Testis (tissue), 2 donors: ENCODE measurements around the gene ANO2.

Source experiments
- POLR2A ChIP-seq: fragments of 450-650 bp; IDR thresholded peaks from one replicate; pipeline ENCODE4 v1.6.1; 2017; ENCODE audit warnings: antibody characterized with exemption, mild to moderate bottlenecking, moderate library complexity
- TF ChIP-seq, protein P1 (sequence below), 3 experiments: fragments of 450-650 bp in 2 of 3; fragments of 200-600 bp in 1 of 3; sonication (generic) in 1 of 3; IDR thresholded peaks; one replicate each; pipeline ENCODE4 v1.5.1; 2016 to 2019; ENCODE audit warnings: antibody characterized with exemption in 3 of 3, mild to moderate bottlenecking in 2 of 3, moderate library complexity in 1 of 3

DNA sequence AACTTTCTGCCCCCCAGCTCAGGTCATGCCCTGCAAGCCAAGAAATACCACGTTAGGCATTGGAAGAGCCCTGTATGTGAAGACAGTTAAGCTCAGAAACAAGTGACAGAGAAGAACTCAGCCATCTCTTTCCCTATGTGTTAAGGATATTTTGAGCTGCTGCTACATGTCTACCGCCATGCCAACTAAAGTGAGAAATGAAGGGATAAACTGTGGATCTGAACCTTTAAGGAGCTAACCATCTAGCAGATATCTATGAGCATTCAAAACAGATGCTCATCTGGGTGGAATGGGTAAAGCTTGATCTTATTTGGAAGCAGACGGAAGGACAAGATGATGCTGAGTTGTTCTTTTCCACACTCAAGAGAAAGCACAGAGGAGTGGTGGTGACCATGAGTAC, 262.5 kb downstream of the ANO2 start:
- TF ChIP-seq, protein P1, sequence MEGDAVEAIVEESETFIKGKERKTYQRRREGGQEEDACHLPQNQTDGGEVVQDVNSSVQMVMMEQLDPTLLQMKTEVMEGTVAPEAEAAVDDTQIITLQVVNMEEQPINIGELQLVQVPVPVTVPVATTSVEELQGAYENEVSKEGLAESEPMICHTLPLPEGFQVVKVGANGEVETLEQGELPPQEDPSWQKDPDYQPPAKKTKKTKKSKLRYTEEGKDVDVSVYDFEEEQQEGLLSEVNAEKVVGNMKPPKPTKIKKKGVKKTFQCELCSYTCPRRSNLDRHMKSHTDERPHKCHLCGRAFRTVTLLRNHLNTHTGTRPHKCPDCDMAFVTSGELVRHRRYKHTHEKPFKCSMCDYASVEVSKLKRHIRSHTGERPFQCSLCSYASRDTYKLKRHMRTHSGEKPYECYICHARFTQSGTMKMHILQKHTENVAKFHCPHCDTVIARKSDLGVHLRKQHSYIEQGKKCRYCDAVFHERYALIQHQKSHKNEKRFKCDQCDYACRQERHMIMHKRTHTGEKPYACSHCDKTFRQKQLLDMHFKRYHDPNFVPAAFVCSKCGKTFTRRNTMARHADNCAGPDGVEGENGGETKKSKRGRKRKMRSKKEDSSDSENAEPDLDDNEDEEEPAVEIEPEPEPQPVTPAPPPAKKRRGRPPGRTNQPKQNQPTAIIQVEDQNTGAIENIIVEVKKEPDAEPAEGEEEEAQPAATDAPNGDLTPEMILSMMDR (IDR thresholded peaks at IDR 0.05) = no peak
- TF ChIP-seq POLR2A = no peak
